Measurements from ENCODE around the gene DSC1.

Gene DSC1

DNA sequence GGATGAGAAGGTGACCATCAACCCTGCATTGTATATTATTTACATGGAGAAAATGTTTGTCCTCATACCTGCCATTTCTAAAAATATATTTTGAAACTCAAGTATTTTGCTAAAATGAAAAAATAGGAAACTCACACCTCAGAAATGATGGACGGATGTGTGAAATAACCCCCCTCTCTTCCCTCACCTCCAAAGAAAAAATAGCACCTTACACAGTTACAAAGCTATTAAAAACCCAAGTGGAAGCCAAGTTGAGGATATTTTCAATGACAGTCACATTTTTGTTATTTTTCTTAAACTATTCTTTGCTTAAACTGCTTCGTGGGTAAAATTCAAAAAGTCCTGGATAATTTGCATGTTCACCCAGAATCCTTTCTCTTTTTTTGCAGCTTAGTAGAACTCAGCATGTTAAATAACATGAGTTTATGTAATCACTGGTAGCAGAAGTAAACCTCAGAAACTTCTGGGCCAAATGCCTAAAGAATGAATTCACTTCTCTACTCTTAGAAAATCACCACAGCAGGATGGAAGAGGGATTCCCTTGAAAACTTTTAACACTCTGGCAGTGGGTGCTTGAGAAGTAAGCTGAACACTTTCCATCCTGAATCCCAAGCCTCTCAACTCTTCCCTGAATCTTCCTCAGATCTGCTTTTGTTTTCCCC, 768 bp downstream of the DSC1 start:
- peaks cover 3% of the 10 kb centered on the region; the same call in 1 of the 2 replicates for H3K4me1 ChIP-seq (ENCODE audit: low read length)
- H3K4me2 ChIP-seq (ENCODE audit: low read length) = no peak overlapping the region
- 0 out of 2 replicates have a peak overlapping the region, but pooled peaks have one; percentile 95 for H2AFZ ChIP-seq (ENCODE audit: low read depth, low read length)
- no peak for TF ChIP-seq EZH2phosphoT487 (IDR thresholded peaks at IDR 0.05; ENCODE audit: low read depth)
- TF ChIP-seq, protein P1, sequence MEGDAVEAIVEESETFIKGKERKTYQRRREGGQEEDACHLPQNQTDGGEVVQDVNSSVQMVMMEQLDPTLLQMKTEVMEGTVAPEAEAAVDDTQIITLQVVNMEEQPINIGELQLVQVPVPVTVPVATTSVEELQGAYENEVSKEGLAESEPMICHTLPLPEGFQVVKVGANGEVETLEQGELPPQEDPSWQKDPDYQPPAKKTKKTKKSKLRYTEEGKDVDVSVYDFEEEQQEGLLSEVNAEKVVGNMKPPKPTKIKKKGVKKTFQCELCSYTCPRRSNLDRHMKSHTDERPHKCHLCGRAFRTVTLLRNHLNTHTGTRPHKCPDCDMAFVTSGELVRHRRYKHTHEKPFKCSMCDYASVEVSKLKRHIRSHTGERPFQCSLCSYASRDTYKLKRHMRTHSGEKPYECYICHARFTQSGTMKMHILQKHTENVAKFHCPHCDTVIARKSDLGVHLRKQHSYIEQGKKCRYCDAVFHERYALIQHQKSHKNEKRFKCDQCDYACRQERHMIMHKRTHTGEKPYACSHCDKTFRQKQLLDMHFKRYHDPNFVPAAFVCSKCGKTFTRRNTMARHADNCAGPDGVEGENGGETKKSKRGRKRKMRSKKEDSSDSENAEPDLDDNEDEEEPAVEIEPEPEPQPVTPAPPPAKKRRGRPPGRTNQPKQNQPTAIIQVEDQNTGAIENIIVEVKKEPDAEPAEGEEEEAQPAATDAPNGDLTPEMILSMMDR (IDR thresholded peaks at IDR 0.05; ENCODE audit: low read depth, low read length) = no peak
- no peak overlapping the region for H3K9ac ChIP-seq (ENCODE audit: low read length)
- H3K79me2 ChIP-seq (ENCODE audit: low read length) = no peaks in the 10 kb centered on the region
- no peaks in the 10 kb centered on the region for H3K36me3 ChIP-seq (replicated peaks; ENCODE audit: low read depth, low read length)
- H4K20me1 ChIP-seq (ENCODE audit: insufficient read depth, low read length) = no peaks in the 10 kb centered on the region
- no peaks in the 10 kb centered on the region for H3K9me3 ChIP-seq (ENCODE audit: insufficient read depth, low read length)
- no peaks in the 10 kb centered on the region for H3K27me3 ChIP-seq (ENCODE audit: low read depth, low read length)
- no peak overlapping the region for H3K27ac ChIP-seq (ENCODE audit: low read length)
- H3K4me3 ChIP-seq (ENCODE audit: low read length) = no peak overlapping the region

DNA sequence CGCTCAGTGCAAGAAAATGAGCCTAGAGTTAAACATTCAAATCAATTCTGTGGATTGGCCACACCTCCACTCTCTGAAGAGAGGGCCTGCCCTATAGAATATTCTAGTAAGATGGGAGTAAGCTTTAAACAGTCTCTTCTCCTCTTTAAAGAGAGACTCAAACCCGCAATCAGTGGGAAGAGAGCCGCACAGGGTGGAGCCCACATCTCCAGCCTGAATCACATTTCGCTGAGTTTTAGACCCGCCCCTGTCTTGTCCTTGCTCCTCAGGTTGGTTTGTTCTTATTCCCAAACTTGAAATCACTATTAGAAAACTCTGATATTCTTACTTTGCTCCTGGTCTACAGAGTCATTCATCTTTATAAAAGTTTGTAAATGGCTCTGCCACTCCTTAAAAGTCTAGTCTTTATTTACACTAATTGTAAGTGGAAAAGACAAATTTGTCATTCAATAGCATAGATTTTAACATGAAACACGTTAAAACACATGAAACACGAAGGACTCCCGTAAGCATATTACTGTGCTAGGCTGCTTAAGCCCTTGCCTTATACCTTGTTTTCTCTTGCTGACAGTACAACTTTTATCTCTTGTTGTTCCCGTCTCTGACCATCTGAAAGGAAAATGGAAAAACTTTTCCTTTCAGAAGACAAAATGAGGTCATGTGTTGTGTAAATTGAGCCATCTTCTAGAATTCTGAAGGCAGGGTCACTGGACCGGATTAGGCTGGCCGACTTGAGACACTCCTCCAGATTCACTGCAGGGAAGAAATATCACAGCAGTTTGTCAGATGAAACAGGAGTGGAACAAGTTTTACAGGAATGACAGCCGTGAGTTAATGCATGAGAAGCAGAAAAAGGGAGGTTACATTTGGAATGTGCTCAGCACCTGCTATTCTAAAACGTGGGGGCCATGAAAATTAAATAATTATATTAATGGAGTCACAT, 5.6 kb downstream of the DSC1 start:
- Histone ChIP-seq H3K9ac (ENCODE audit: low read length) (no peak overlapping the region), H3K9me3 (ENCODE audit: insufficient read depth, low read length) (no peaks in the 10 kb centered on the region), H3K36me3 (replicated peaks; ENCODE audit: low read depth, low read length) (no peaks in the 10 kb centered on the region), H3K4me3 (ENCODE audit: low read length) (no peak overlapping the region), H3K4me1 (ENCODE audit: low read length) (no peaks in the 10 kb centered on the region), H3K27me3 (ENCODE audit: low read depth, low read length) (no peaks in the 10 kb centered on the region), H3K4me2 (ENCODE audit: low read length) (no peak overlapping the region), H3K27ac (ENCODE audit: low read length) (no peak overlapping the region), H4K20me1 (ENCODE audit: insufficient read depth, low read length) (no peaks in the 10 kb centered on the region), H2AFZ (ENCODE audit: low read depth, low read length) (no peak overlapping the region), H3K79me2 (ENCODE audit: low read length) (no peaks in the 10 kb centered on the region)
- no peak for TF ChIP-seq EZH2phosphoT487 (IDR thresholded peaks at IDR 0.05; ENCODE audit: low read depth)
- TF ChIP-seq, protein P1 (IDR thresholded peaks at IDR 0.05; ENCODE audit: low read depth, low read length) = no peak

DNA sequence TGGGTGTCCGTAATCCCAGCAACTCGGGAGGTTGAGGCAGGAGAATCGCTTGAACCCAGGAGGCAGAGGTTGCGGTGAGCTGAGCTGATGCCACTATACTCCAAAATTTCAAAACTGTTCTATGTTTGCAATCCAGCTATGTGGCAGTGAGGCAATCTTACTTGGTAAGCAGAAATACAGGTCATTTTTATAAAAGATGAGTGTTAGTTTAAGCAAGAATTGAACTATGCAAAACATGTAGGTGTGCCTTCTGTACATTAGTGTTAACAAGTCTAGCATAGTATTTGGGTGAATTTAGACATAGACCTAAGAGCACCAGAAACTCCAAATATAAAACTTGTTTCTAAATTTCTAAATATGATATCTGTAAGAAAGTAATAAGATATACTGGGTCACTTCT, 7.2 kb downstream of the DSC1 start:
- H3K36me3 ChIP-seq (replicated peaks; ENCODE audit: low read depth, low read length) = no peaks in the 10 kb centered on the region
- no peak overlapping the region for H3K9ac ChIP-seq (ENCODE audit: low read length)
- no peaks in the 10 kb centered on the region for H3K9me3 ChIP-seq (ENCODE audit: insufficient read depth, low read length)
- no peak overlapping the region for H3K4me2 ChIP-seq (ENCODE audit: low read length)
- no peak overlapping the region for H3K27ac ChIP-seq (ENCODE audit: low read length)
- H3K27me3 ChIP-seq (ENCODE audit: low read depth, low read length) = no peaks in the 10 kb centered on the region
- TF ChIP-seq, protein P1 (IDR thresholded peaks at IDR 0.05; ENCODE audit: low read depth, low read length) = no peak
- TF ChIP-seq EZH2phosphoT487 (IDR thresholded peaks at IDR 0.05; ENCODE audit: low read depth) = no peak
- no peaks in the 10 kb centered on the region for H3K79me2 ChIP-seq (ENCODE audit: low read length)
- no peaks in the 10 kb centered on the region for H3K4me1 ChIP-seq (ENCODE audit: low read length)
- no peak overlapping the region for H2AFZ ChIP-seq (ENCODE audit: low read depth, low read length)
- no peak overlapping the region for H3K4me3 ChIP-seq (ENCODE audit: low read length)
- H4K20me1 ChIP-seq (ENCODE audit: insufficient read depth, low read length) = no peaks in the 10 kb centered on the region

DNA sequence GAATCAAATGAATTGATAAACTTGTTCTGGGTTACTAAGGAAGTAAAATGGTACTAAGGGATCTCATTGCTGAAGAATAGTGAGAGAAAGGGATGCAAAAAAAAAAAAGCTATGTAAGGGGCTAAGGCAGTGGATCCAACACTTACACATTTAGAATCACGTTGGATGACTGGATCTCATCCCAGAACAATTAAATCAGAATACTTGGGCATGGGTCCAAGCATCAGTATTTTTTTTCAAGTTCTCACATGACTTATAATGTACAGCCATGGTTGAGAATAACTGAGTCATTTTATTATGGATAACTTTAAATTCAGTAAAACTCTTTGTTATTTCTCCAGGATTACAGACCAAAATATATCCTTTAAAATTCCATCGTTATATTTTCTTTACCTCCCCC, 8.5 kb downstream of the DSC1 start:
- Histone ChIP-seq H3K79me2 (ENCODE audit: low read length) (no peaks in the 10 kb centered on the region), H2AFZ (ENCODE audit: low read depth, low read length) (no peak overlapping the region), H4K20me1 (ENCODE audit: insufficient read depth, low read length) (no peaks in the 10 kb centered on the region), H3K4me3 (ENCODE audit: low read length) (no peak overlapping the region), H3K27ac (ENCODE audit: low read length) (no peak overlapping the region), H3K27me3 (ENCODE audit: low read depth, low read length) (no peaks in the 10 kb centered on the region), H3K9me3 (ENCODE audit: insufficient read depth, low read length) (no peaks in the 10 kb centered on the region), H3K4me2 (ENCODE audit: low read length) (no peak overlapping the region), H3K36me3 (replicated peaks; ENCODE audit: low read depth, low read length) (no peaks in the 10 kb centered on the region), H3K9ac (ENCODE audit: low read length) (no peak overlapping the region), H3K4me1 (ENCODE audit: low read length) (no peaks in the 10 kb centered on the region)
- TF ChIP-seq EZH2phosphoT487 (IDR thresholded peaks at IDR 0.05; ENCODE audit: low read depth) = no peak
- TF ChIP-seq, protein P1 (IDR thresholded peaks at IDR 0.05; ENCODE audit: low read depth, low read length) = no peak

Measured in OCI-LY3 (cell line).